AG10803 (cell line): ENCODE data around the gene FNDC8.
"Not testable (repeated sequence)": the region's sequence is repeated elsewhere in the genome, so short reads cannot be mapped to it uniquely, and the experiment has no call there.

Experiments used
- DNase-seq: peaks from one replicate; pipeline ENCODE4 v3.0.0; 2010; ENCODE audit warnings: low read depth
- H3K4me3 ChIP-seq: 2 replicates; pipeline ENCODE4 v1.5.1; 2011; ENCODE audit warnings: mild to moderate bottlenecking, low read length, control low read depth
- TF ChIP-seq, protein P1 (sequence below): conservative IDR thresholded peaks from 2 replicates; pipeline ENCODE4 v1.5.1; 2011; ENCODE audit warnings: mild to moderate bottlenecking, low read length, control low read depth, inconsistent platforms

The FNDC8 gene

DNA sequence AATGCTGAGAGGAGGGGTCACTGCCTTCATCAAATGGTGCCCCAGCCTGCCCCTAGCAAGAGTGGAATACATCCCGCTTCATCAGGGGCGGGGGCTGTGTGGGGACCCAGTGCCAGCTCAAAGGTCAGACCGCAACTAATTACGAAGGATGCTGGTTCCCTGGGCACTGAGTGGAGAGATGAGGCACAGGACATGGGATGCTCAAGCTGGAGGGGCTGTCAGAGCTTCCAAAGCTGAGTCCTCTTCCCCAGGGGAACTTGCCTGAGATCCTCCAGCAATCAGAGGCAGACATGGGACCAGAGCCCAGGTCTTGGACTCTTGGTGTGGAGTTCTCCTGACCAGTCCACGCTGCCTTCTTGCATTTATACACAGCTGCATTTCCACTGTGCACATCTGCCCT lies 45.1 kb downstream of the FNDC8 start:
- TF ChIP-seq, protein P1, sequence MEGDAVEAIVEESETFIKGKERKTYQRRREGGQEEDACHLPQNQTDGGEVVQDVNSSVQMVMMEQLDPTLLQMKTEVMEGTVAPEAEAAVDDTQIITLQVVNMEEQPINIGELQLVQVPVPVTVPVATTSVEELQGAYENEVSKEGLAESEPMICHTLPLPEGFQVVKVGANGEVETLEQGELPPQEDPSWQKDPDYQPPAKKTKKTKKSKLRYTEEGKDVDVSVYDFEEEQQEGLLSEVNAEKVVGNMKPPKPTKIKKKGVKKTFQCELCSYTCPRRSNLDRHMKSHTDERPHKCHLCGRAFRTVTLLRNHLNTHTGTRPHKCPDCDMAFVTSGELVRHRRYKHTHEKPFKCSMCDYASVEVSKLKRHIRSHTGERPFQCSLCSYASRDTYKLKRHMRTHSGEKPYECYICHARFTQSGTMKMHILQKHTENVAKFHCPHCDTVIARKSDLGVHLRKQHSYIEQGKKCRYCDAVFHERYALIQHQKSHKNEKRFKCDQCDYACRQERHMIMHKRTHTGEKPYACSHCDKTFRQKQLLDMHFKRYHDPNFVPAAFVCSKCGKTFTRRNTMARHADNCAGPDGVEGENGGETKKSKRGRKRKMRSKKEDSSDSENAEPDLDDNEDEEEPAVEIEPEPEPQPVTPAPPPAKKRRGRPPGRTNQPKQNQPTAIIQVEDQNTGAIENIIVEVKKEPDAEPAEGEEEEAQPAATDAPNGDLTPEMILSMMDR: no peak
- no peak overlapping the region for H3K4me3 ChIP-seq
- DNase-seq: no peak

GRCh38 chr17:35167046-35167445 lies 45.6 kb downstream of the FNDC8 start:
- no peak for DNase-seq
- TF ChIP-seq, protein P1: no peak
- H3K4me3 ChIP-seq: no peak overlapping the region

GRCh38 chr17:35167666-35168065 lies 46.3 kb downstream of the FNDC8 start:
- H3K4me3 ChIP-seq: no peak overlapping the region
- TF ChIP-seq, protein P1: no peak
- peak; percentile 19 for DNase-seq

- TF ChIP-seq, protein P1: no peak
- no peak for DNase-seq
Observed at GRCh38 chr17:35169835-35170363, 48.5 kb downstream of the FNDC8 start.

DNA sequence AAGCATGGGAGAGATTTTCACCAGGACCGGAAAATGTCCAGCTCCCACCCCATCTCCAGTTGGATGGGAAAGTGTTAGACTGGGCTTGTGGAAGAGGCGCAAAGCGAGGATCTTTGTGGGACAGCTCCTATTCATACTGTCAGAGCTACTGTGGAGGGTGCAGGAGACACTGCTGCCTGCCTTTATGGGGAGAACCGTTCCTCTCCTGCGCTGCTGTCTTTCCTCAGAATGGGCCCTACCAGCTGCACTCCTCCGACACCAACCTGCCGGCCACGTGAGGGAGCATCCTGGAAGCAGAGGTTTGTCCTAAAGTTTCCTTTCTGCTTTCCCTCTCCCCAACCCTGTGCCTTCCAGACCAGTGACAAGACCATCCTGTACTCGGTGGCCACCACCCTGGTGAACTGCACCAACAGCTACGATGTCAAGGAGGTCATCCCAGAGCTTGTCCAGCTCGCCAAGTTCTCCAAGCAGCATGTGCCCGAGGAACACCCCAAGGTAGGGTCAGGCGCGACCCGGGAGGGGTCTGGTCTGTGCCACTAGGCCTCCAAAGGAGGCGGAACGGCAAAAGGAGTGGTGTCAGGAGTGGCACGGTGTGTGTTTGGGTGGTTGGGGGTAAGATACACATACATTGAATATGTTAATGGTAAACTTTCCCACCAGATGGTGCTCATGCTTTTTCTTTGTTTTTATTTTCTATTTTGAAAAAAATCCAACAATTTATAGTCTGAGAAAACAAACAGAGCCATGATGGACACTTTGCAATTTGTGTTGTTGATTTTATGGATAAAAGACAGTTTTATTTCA lies 49.8 kb downstream of the FNDC8 start:
- peak; percentile 14 for DNase-seq
- TF ChIP-seq, protein P1: peak; percentile 51

More at GRCh38 chr17:35169835-35170363, 48.5 kb downstream of the FNDC8 start:
- no peak overlapping the region for H3K4me3 ChIP-seq

DNA sequence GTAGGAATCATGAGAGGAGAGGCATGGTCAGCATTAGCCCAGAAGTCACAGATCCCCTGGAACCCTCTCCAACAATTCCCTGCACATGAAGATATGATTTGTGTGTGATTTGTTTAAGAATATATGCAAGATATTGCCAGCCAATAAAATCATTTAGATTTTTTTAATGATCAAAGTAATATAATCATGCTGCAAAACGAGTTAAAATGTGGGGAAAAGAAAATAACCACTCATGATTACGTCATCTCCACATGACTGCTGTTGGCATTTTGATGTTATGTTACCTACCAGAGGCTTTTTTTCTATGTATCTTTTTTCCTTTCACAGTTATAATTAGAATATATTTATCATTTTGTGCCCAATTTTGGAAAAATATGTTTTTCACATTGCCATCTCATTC lies 50.4 kb downstream of the FNDC8 start:
- no peak overlapping the region for H3K4me3 ChIP-seq
- TF ChIP-seq, protein P1: no peak
- DNase-seq: peak; percentile 8

More for the DNA sequence above, 49.8 kb downstream of the FNDC8 start:
- no peak overlapping the region for H3K4me3 ChIP-seq

DNA sequence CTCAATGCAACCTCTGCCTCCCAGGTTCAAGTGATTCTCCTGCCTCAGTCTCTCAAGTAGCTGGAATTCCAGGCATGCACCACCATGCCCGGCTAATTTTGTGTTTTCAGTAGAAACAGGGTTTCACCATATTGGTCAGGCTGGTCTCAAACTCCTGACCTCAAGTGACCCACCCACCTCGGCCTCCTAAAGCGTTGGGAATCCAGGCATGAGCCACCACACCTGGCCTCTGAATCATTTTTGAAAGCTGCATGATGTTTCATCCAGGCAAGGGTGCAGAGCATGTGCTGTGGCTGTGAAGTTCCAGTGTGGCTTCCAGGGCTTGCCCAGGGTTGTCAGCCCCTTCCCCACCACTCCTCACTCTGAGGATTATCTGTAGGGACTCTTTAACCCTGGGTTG lies 50.9 kb downstream of the FNDC8 start:
- H3K4me3 ChIP-seq, DNase-seq: not testable (repeated sequence)
